Stimulated activated CD8-positive, alpha-beta memory T cell treated with anti-CD3 and anti-CD28 coated beads, Interleukin-7, amount 100 ng/mL, for 48 hours (primary cell): ENCODE results near the gene EDC3.
"Not testable (repeated sequence)": the region's sequence is repeated elsewhere in the genome, so short reads cannot be mapped to it uniquely, and the experiment has no call there.

ENCODE experiments used
- DNase-seq, 2 donors: peaks; one replicate each; pipeline ENCODE4 v3.0.0-alpha.2; 2020; ENCODE audit warnings: low read depth in 1 of 2; ENCODE audit errors: extremely low read depth in 1 of 2

The EDC3 gene

GRCh38 chr15:74612677-74613076 is 83.1 kb downstream of the EDC3 start:
- no peak for DNase-seq

GRCh38 chr15:74611834-74612233 is 84.0 kb downstream of the EDC3 start:
- DNase-seq, result no peak

- DNase-seq, result no peak
Measured at GRCh38 chr15:74611341-74611740, 84.5 kb downstream of the EDC3 start.

GRCh38 chr15:74610302-74610951 is 85.4 kb downstream of the EDC3 start:
- no peak for DNase-seq

GRCh38 chr15:74609938-74610301 is 85.9 kb downstream of the EDC3 start:
- DNase-seq, result no peak

GRCh38 chr15:74608786-74609185 is 87.0 kb downstream of the EDC3 start:
- DNase-seq, result no peak

- no peak for DNase-seq
Measured at GRCh38 chr15:74605795-74606150, 90.1 kb downstream of the EDC3 start.

- no peak for DNase-seq
Measured at GRCh38 chr15:74604983-74605794, 90.6 kb downstream of the EDC3 start.

GRCh38 chr15:74603789-74604705 is 91.8 kb downstream of the EDC3 start:
- DNase-seq, result no peak

GRCh38 chr15:74603026-74603788 is 92.6 kb downstream of the EDC3 start:
- DNase-seq, result no peak

- DNase-seq, result no peak
Measured at GRCh38 chr15:74599156-74599555, 96.7 kb downstream of the EDC3 start.

- DNase-seq, result peak; percentile 69 to 87
Measured at GRCh38 chr15:74598126-74598842, 97.5 kb downstream of the EDC3 start.

GRCh38 chr15:74597146-74597705 is 98.6 kb downstream of the EDC3 start:
- not testable (repeated sequence) for DNase-seq

- DNase-seq, result not testable (repeated sequence)
Measured at GRCh38 chr15:74596736-74597135, 99.1 kb downstream of the EDC3 start.

- DNase-seq, result no peak
Measured at GRCh38 chr15:74595271-74595670, 100.6 kb downstream of the EDC3 start.

- no peak for DNase-seq
Measured at GRCh38 chr15:74594455-74594854, 101.4 kb downstream of the EDC3 start.

- DNase-seq, result no peak
Measured at GRCh38 chr15:74593122-74593521, 102.7 kb downstream of the EDC3 start.

GRCh38 chr15:74592222-74592621 is 103.6 kb downstream of the EDC3 start:
- no peak for DNase-seq

- DNase-seq, result no peak
Measured at GRCh38 chr15:74589826-74590225, 106.0 kb downstream of the EDC3 start.

- no peak for DNase-seq
Measured at GRCh38 chr15:74585857-74586256, 110.0 kb downstream of the EDC3 start.
